NB4 (cell line): ENCODE results near the gene COBL.

ENCODE experiments used
- MYC ChIP-seq: IDR thresholded peaks from 2 replicates; pipeline ENCODE4 v1.6.1; 2011; ENCODE audit warnings: low read depth, low read length
- POLR2A ChIP-seq: IDR thresholded peaks from 2 replicates; pipeline ENCODE4 v1.6.1; 2011; ENCODE audit warnings: mild to moderate bottlenecking; ENCODE audit not compliant: insufficient read length; ENCODE audit errors: extremely low read depth
- TF ChIP-seq, protein P1 (sequence below): IDR thresholded peaks from 2 replicates; pipeline ENCODE4 v1.6.1; 2011; ENCODE audit warnings: low read depth, low read length
- TF ChIP-seq, protein P2 (sequence below): IDR thresholded peaks from one replicate; pipeline ENCODE4 v1.5.1; 2012; ENCODE audit warnings: low read depth, low read length

DNA sequence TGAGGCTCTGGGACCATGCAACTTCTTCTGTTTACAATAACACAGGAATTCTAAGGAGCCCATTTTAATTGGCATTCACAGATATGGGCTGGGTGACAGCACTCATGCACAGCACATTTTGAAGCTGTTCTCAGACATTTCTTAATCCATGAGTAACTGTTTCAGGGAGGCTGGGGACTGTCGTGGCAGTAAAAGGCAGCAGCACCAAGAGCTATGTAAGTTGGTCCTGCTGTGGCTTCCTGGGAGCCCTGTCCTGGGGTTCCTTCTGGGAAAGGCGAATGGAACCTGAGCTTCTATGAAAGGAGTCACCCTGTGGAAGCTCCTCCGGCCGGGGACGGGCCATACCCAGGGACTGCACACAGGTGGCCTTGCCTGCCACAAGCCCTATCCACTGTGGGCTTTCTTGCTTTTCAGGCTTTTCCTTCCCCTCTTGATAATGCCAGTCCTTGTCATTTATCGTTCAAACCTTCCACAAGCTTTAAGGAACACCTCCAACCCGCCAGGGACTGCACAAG is 40.5 kb downstream of the COBL start:
- TF ChIP-seq, protein P1, sequence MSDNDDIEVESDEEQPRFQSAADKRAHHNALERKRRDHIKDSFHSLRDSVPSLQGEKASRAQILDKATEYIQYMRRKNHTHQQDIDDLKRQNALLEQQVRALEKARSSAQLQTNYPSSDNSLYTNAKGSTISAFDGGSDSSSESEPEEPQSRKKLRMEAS = no peak
- TF ChIP-seq POLR2A = no peak
- TF ChIP-seq, protein P2, sequence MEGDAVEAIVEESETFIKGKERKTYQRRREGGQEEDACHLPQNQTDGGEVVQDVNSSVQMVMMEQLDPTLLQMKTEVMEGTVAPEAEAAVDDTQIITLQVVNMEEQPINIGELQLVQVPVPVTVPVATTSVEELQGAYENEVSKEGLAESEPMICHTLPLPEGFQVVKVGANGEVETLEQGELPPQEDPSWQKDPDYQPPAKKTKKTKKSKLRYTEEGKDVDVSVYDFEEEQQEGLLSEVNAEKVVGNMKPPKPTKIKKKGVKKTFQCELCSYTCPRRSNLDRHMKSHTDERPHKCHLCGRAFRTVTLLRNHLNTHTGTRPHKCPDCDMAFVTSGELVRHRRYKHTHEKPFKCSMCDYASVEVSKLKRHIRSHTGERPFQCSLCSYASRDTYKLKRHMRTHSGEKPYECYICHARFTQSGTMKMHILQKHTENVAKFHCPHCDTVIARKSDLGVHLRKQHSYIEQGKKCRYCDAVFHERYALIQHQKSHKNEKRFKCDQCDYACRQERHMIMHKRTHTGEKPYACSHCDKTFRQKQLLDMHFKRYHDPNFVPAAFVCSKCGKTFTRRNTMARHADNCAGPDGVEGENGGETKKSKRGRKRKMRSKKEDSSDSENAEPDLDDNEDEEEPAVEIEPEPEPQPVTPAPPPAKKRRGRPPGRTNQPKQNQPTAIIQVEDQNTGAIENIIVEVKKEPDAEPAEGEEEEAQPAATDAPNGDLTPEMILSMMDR = no peak
- TF ChIP-seq MYC = no peak
